GM10266 (cell line): ENCODE data around the gene ANO1.
A peak's percentile ranks its signal among the peaks of the same experiment; 100 is the strongest.

ENCODE experiments used
- DNase-seq: peaks from one replicate; pipeline ENCODE4 v3.0.0; 2012; ENCODE audit errors: extremely low spot score
- TF ChIP-seq, protein P1 (sequence below): IDR thresholded peaks from 2 replicates; pipeline ENCODE4 v1.5.1; 2012; ENCODE audit warnings: mild to moderate bottlenecking, low read depth; ENCODE audit not compliant: control insufficient read depth, insufficient read depth; ENCODE audit errors: missing control alignments

ANO1 gene

DNA sequence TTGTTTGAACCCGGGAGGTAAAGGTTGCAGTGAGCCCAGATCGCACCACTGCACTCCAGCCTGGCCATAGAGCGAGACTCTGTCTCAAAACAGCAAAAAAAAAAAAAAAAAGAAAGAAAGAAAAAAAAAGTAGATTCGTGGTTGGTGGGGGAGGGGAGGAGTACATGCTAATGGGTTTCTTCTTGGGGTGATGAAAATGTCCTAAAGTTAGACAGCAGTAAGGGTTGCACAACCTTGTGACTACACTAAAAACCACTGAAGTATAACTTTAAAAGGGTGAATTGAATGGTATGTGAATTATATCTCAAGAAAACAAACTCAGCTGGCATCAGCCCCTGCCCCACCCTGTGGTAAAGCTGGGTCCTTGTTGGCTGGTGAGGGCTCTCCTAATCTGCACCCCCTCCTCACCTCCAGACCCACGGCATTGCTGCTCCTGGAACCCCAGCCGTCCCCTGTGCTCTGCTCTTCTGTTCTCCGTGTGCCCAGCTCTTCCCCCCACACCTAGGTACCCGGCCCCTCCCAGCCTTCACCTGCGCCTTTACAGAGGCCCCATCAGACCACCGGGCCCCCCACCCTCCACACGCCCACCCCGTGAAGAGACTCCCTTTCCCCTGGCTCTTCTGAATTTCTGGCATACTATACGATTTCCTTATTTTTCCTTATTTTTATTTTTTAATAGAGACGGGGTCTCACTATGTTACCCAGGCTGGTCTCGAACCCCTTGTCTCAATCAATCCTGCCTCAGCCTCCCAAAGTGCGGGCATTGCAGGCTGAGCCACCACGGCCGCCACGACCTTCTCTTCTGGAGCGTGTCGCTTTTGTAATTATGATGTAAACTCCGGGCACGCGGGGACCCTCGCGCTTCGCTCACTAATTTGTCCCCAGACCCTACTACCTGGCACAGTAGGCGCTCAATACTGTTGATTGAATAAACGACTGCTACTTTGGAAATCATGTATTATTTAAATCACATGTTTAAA lies 124.1 kb downstream of the ANO1 start:
- TF ChIP-seq, protein P1, sequence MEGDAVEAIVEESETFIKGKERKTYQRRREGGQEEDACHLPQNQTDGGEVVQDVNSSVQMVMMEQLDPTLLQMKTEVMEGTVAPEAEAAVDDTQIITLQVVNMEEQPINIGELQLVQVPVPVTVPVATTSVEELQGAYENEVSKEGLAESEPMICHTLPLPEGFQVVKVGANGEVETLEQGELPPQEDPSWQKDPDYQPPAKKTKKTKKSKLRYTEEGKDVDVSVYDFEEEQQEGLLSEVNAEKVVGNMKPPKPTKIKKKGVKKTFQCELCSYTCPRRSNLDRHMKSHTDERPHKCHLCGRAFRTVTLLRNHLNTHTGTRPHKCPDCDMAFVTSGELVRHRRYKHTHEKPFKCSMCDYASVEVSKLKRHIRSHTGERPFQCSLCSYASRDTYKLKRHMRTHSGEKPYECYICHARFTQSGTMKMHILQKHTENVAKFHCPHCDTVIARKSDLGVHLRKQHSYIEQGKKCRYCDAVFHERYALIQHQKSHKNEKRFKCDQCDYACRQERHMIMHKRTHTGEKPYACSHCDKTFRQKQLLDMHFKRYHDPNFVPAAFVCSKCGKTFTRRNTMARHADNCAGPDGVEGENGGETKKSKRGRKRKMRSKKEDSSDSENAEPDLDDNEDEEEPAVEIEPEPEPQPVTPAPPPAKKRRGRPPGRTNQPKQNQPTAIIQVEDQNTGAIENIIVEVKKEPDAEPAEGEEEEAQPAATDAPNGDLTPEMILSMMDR = no peak
- no peak for DNase-seq

DNA sequence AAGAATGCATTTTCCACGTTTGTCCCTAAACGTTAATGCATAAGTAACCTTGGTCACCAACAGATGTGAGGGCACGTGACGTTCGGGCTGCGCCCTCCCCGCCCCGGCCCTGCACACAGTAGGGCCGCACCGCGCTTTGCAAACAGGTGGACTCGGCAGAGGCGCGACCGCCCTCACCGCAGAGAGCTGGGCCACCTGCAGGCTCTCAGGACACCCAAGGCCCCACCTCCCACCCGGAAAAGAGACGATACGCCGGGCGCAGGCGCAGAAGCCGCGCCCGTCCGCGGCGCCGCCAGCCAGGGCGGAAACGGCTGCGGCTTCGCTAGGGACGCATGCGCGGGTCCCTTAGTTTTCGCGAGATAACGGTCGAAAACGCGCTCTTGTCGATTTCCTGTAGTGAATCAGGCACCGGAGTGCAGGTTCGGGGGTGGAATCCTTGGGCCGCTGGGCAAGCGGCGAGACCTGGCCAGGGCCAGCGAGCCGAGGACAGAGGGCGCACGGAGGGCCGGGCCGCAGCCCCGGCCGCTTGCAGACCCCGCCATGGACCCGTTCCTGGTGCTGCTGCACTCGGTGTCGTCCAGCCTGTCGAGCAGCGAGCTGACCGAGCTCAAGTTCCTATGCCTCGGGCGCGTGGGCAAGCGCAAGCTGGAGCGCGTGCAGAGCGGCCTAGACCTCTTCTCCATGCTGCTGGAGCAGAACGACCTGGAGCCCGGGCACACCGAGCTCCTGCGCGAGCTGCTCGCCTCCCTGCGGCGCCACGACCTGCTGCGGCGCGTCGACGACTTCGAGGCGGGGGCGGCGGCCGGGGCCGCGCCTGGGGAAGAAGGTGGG lies 125.0 kb downstream of the ANO1 start, which contains the start of gene FADD:
Gene FADD, plus strand, starts transcription at position 377 of the 831 bp plus-strand sequence. Its CDS starts 164 bp downstream, at position 541.
- TF ChIP-seq, protein P1 = no peak
- DNase-seq = peak; percentile 96

DNA sequence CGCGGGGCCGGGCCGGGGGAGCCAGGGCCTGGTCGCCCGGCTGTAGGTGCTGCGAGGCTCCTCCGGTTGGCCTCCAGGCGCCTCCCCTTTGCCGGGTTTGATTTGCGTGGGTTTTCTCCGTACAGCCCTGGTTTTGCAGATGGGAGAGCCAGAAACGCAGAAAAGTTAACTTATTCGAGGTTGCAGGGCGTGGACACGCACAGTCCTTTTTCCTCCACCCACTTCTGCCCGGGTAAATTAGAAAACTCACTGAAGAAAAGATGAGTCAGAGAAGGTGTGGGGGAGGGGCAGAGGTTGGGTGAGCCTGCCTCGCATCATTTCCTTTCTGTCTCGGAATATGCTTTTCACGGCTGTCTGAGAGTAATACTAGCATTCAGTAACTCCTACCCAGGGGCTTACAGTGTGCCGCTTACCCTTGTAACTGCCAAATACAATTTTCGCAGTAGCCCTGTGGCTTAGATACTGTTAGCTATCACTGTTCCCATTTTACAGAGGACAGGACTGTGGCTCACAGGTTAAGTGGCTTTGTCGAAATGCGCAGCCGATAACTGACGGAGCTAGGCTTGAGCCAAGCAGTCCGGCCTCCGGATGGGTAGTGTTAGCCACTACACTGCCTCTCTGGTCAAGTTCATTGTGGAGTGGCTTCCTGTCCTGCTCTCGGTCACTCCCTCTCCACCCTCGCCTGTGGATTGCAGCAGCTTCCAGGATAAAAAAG lies 125.8 kb downstream of the ANO1 start:
- TF ChIP-seq, protein P1 = no peak
- peak; percentile 73 for DNase-seq

DNA sequence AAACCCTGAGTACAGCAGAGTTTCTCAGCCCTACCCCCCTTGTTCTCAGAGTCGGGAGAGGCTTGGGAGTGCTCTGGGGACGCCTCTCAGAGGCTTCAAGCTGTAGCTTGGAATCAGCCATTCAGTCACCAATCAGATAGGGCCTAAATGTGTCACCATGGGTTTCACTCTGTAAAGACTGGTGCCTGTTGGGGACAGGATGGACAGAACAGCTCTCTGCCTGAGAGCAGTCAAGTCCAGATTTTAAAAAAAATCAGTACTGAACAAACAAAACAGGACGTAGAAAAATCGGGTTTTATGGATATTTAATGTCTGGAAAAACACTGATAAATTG lies 126.3 kb downstream of the ANO1 start:
- no peak for DNase-seq

DNA sequence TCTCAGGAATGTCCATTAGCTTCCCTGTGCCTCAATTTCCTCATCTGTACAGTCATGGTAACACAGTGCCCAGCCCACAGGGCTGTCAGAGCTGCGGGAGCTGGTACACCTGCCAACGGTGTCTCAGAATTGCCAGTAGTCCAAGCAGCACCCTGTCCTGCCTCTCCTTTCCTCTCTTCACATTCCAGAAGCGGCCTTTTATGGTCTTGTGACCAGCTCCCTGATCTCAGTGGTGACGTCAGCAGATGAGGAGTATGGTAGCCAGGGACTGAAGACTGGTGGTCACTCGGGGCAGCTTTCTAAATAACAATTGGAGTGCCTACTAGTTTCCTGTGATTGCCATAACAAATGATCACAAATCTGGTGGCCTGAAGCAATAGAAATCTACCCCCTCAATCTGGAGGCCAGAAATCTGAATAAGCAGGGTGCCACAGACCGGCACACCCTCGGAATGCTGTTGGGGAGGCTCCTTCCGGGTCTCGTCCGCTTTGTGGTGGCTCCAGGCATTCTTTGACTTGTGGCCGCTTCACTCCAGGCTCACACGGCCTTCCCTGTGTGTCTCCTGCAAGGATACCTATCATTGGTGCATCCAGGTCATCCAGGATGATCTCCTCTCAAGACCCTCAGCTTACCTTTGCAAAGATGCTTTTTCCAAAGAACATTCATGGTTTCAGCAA lies 127.1 kb downstream of the ANO1 start:
- TF ChIP-seq, protein P1 = no peak
- DNase-seq = no peak

More for the DNA sequence above, 126.3 kb downstream of the ANO1 start:
- TF ChIP-seq, protein P1 = no peak

DNA sequence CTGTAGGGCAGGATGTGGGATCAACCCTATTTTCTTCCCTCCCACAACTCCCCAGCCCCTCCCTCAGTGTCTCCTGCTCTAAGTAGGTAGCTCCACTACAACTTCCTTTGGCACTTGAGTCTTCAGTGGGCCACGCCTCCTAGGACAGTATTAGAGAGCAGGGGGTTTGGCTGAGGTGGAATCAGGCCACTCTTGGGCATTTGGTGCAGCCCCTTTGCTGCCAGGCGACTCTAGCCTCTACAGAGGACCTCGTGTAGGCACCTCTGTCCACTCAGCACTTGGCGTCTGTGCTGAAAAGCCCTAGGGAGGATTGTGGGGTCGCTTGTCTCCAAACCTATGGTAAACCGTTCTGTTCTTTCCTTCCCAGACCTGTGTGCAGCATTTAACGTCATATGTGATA lies 127.6 kb downstream of the ANO1 start:
- no peak for DNase-seq
- TF ChIP-seq, protein P1 = no peak
